HEK293 (cell line): ENCODE data around the gene NPPA.

Experiments
- EGR2 ChIP-seq: fragments of 450-650 bp; formaldehyde crosslinking; IDR thresholded peaks from 2 replicates; pipeline ENCODE4 v1.5.1; 2016; ENCODE audit warnings: low read depth, missing biosample characterization, missing genetic modification characterization
- HOXD13 ChIP-seq: sonication (generic); formaldehyde crosslinking; IDR thresholded peaks from 2 replicates; pipeline ENCODE4 v1.8.0; 2022; ENCODE audit warnings: missing genetic modification reagents, borderline replicate concordance
- KLF9 ChIP-seq: fragments of 450-650 bp; formaldehyde crosslinking; IDR thresholded peaks from 2 replicates; pipeline ENCODE4 v1.5.1; 2016; ENCODE audit warnings: missing biosample characterization, missing genetic modification characterization, low read depth
- PBX3 ChIP-seq: sonication (generic); formaldehyde crosslinking; IDR thresholded peaks from 2 replicates; pipeline ENCODE4 v1.8.1; 2022; ENCODE audit warnings: mild to moderate bottlenecking, moderate library complexity, missing genetic modification reagents
- SCRT2 ChIP-seq: fragments of 450-650 bp; formaldehyde crosslinking; IDR thresholded peaks from 2 replicates; pipeline ENCODE4 v1.5.1; 2016; ENCODE audit warnings: missing biosample characterization, missing genetic modification characterization
- ZBTB10 ChIP-seq: fragments of 450-650 bp; formaldehyde crosslinking; IDR thresholded peaks from 2 replicates; pipeline ENCODE4 v1.5.1; 2016; ENCODE audit warnings: missing biosample characterization, missing genetic modification characterization
- ZNF121 ChIP-seq: fragments of 450-650 bp; formaldehyde crosslinking; IDR thresholded peaks from 2 replicates; pipeline ENCODE4 v1.5.1; 2016; ENCODE audit warnings: missing biosample characterization, missing genetic modification characterization
- ZNF214 ChIP-seq: fragments of 450-650 bp; formaldehyde crosslinking; IDR thresholded peaks from 2 replicates; pipeline ENCODE4 v1.5.1; 2017; ENCODE audit warnings: missing biosample characterization, mild to moderate bottlenecking, missing genetic modification characterization, borderline replicate concordance
- ZNF48 ChIP-seq: fragments of 450-650 bp; formaldehyde crosslinking; IDR thresholded peaks from 2 replicates; pipeline ENCODE4 v1.5.1; 2016; ENCODE audit warnings: missing biosample characterization, missing genetic modification characterization
- ZNF701 ChIP-seq: fragments of 450-650 bp; formaldehyde crosslinking; IDR thresholded peaks from 2 replicates; pipeline ENCODE4 v1.5.1; 2016; ENCODE audit warnings: missing biosample characterization, missing genetic modification characterization
- ZNF707 ChIP-seq: fragments of 450-650 bp; formaldehyde crosslinking; IDR thresholded peaks from 2 replicates; pipeline ENCODE4 v1.5.1; 2016; ENCODE audit warnings: missing biosample characterization, missing genetic modification characterization
- ZNF777 ChIP-seq: fragments of 450-650 bp; formaldehyde crosslinking; IDR thresholded peaks from 2 replicates; pipeline ENCODE4 v1.5.1; 2017; ENCODE audit warnings: missing biosample characterization, missing genetic modification characterization, borderline replicate concordance
- ZSCAN23 ChIP-seq: fragments of 450-650 bp; formaldehyde crosslinking; IDR thresholded peaks from 2 replicates; pipeline ENCODE4 v1.5.1; 2016; ENCODE audit warnings: missing biosample characterization, missing genetic modification characterization
- TF ChIP-seq, protein P1 (sequence below): fragments of 450-650 bp; formaldehyde crosslinking; IDR thresholded peaks from 2 replicates; pipeline ENCODE4 v1.5.1; 2016; ENCODE audit warnings: missing biosample characterization, missing genetic modification characterization
- TF ChIP-seq, protein P2 (sequence below): fragments of 450-650 bp; formaldehyde crosslinking; IDR thresholded peaks from 2 replicates; pipeline ENCODE4 v1.5.1; 2016; ENCODE audit warnings: missing biosample characterization, missing genetic modification characterization
- TF ChIP-seq, protein P3 (sequence below): fragments of 450-650 bp; formaldehyde crosslinking; IDR thresholded peaks from 2 replicates; pipeline ENCODE4 v1.5.1; 2016; ENCODE audit warnings: missing biosample characterization, missing genetic modification characterization
- TF ChIP-seq, protein P4 (sequence below): fragments of 450-650 bp; formaldehyde crosslinking; IDR thresholded peaks from 2 replicates; pipeline ENCODE4 v1.5.1; 2017; ENCODE audit warnings: missing biosample characterization, missing genetic modification characterization
- TF ChIP-seq, protein P5 (sequence below): fragments of 450-650 bp; formaldehyde crosslinking; IDR thresholded peaks from 2 replicates; pipeline ENCODE4 v1.5.1; 2016; ENCODE audit warnings: missing biosample characterization, missing genetic modification characterization

The NPPA gene

DNA sequence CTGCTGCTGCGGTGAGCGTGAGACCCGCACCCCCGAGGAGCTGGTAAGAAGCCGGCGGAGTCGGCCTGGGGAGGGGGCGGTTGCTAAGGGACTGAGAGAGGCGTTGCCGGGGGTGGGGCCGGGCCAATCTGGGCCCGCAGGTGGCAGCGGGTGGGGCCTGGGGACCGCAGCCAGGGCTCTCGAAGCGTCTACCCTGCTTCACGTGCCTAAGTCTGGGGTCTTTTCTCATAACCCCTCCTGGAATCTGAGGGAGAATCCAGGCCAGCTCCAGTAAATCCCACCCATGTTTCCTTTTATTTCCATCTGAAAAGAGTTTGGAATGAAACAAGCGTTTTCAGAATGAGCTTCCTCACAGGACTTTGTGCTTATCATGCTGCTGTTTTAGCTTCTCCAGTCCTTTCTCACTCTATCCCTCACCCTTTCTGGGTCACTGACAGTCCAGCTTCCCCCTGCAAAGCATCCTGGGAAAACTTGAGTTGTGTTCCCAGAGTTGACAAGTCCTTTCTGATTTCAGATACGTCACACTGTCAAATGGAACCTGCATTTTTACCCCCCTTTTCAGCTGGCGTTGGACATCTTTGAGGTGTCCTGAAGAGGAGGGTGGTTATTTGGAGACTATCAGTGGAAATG lies 41.2 kb downstream of the NPPA start (continued):
- TF ChIP-seq, protein P1, sequence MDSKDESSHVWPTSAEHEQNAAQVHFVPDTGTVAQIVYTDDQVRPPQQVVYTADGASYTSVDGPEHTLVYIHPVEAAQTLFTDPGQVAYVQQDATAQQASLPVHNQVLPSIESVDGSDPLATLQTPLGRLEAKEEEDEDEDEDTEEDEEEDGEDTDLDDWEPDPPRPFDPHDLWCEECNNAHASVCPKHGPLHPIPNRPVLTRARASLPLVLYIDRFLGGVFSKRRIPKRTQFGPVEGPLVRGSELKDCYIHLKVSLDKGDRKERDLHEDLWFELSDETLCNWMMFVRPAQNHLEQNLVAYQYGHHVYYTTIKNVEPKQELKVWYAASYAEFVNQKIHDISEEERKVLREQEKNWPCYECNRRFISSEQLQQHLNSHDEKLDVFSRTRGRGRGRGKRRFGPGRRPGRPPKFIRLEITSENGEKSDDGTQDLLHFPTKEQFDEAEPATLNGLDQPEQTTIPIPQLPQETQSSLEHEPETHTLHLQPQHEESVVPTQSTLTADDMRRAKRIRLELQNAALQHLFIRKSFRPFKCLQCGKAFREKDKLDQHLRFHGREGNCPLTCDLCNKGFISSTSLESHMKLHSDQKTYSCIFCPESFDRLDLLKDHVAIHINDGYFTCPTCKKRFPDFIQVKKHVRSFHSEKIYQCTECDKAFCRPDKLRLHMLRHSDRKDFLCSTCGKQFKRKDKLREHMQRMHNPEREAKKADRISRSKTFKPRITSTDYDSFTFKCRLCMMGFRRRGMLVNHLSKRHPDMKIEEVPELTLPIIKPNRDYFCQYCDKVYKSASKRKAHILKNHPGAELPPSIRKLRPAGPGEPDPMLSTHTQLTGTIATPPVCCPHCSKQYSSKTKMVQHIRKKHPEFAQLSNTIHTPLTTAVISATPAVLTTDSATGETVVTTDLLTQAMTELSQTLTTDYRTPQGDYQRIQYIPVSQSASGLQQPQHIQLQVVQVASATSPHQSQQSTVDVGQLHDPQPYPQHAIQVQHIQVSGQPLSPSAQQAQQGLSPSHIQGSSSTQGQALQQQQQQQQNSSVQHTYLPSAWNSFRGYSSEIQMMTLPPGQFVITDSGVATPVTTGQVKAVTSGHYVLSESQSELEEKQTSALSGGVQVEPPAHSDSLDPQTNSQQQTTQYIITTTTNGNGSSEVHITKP (tag by site-specific recombination) = peak; percentile 52
- TF ChIP-seq PBX3 (CRISPR knock-in tag) = no peak
- TF ChIP-seq KLF9 (tag by site-specific recombination) = 0 out of 2 replicates have a peak, but pooled peaks have one; percentile 5
- TF ChIP-seq HOXD13 (CRISPR knock-in tag) = no peak
- TF ChIP-seq, protein P2, sequence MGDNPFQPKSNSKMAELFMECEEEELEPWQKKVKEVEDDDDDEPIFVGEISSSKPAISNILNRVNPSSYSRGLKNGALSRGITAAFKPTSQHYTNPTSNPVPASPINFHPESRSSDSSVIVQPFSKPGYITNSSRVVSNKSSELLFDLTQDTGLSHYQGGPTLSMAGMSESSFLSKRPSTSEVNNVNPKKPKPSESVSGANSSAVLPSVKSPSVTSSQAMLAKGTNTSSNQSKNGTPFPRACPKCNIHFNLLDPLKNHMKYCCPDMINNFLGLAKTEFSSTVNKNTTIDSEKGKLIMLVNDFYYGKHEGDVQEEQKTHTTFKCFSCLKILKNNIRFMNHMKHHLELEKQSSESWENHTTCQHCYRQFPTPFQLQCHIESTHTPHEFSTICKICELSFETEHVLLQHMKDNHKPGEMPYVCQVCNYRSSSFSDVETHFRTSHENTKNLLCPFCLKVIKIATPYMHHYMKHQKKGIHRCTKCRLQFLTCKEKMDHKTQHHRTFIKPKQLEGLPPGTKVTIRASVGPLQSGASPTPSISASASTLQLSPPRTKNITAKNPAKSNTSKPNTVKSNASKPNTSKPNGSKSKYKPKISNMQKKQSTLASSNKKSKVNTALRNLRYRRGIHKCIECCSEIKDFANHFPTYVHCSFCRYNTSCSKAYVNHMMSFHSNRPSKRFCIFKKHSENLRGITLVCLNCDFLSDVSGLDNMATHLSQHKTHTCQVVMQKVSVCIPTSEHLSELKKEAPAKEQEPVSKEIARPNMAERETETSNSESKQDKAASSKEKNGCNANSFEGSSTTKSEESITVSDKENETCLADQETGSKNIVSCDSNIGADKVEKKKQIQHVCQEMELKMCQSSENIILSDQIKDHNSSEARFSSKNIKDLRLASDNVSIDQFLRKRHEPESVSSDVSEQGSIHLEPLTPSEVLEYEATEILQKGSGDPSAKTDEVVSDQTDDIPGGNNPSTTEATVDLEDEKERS = no peak
- TF ChIP-seq SCRT2 (tag by site-specific recombination) = 0 out of 2 replicates have a peak, but pooled peaks have one; percentile 41
- TF ChIP-seq, protein P3, sequence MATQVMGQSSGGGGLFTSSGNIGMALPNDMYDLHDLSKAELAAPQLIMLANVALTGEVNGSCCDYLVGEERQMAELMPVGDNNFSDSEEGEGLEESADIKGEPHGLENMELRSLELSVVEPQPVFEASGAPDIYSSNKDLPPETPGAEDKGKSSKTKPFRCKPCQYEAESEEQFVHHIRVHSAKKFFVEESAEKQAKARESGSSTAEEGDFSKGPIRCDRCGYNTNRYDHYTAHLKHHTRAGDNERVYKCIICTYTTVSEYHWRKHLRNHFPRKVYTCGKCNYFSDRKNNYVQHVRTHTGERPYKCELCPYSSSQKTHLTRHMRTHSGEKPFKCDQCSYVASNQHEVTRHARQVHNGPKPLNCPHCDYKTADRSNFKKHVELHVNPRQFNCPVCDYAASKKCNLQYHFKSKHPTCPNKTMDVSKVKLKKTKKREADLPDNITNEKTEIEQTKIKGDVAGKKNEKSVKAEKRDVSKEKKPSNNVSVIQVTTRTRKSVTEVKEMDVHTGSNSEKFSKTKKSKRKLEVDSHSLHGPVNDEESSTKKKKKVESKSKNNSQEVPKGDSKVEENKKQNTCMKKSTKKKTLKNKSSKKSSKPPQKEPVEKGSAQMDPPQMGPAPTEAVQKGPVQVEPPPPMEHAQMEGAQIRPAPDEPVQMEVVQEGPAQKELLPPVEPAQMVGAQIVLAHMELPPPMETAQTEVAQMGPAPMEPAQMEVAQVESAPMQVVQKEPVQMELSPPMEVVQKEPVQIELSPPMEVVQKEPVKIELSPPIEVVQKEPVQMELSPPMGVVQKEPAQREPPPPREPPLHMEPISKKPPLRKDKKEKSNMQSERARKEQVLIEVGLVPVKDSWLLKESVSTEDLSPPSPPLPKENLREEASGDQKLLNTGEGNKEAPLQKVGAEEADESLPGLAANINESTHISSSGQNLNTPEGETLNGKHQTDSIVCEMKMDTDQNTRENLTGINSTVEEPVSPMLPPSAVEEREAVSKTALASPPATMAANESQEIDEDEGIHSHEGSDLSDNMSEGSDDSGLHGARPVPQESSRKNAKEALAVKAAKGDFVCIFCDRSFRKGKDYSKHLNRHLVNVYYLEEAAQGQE = no peak
- TF ChIP-seq, protein P4, sequence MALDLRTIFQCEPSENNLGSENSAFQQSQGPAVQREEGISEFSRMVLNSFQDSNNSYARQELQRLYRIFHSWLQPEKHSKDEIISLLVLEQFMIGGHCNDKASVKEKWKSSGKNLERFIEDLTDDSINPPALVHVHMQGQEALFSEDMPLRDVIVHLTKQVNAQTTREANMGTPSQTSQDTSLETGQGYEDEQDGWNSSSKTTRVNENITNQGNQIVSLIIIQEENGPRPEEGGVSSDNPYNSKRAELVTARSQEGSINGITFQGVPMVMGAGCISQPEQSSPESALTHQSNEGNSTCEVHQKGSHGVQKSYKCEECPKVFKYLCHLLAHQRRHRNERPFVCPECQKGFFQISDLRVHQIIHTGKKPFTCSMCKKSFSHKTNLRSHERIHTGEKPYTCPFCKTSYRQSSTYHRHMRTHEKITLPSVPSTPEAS (tag by site-specific recombination) = no peak
- TF ChIP-seq, protein P5, sequence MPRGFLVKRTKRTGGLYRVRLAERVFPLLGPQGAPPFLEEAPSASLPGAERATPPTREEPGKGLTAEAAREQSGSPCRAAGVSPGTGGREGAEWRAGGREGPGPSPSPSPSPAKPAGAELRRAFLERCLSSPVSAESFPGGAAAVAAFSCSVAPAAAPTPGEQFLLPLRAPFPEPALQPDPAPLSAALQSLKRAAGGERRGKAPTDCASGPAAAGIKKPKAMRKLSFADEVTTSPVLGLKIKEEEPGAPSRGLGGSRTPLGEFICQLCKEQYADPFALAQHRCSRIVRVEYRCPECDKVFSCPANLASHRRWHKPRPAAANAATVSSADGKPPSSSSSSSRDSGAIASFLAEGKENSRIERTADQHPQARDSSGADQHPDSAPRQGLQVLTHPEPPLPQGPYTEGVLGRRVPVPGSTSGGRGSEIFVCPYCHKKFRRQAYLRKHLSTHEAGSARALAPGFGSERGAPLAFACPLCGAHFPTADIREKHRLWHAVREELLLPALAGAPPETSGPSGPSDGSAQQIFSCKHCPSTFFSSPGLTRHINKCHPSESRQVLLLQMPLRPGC (tag by site-specific recombination) = no peak
- TF ChIP-seq EGR2 (tag by site-specific recombination) = no peak
- no peak for TF ChIP-seq ZNF701 (tag by site-specific recombination)
- no peak for TF ChIP-seq ZNF214 (tag by site-specific recombination)
- TF ChIP-seq ZBTB10 (tag by site-specific recombination) = no peak
- TF ChIP-seq ZNF707 (tag by site-specific recombination) = no peak
- no peak for TF ChIP-seq ZNF777
- TF ChIP-seq ZNF48 (tag by site-specific recombination) = no peak
- TF ChIP-seq ZSCAN23 (tag by site-specific recombination) = no peak
- TF ChIP-seq ZNF121 (tag by site-specific recombination) = no peak
